SK-N-SH (cell line): ENCODE data around the gene ATXN2. TPM values are rescaled to one million over a fixed set of nuclear protein-coding genes. Genes with fewer than 3 reads are reported as not detected.
A peak's percentile ranks its signal among the peaks of the same experiment; 100 is the strongest.

Source experiments
- CTCF ChIA-PET: fragments of 300-600, 350-600 bp; formaldehyde crosslinking; extraction: SDS; loops from one replicate; lab custom pipeline; 2021; lab: Yijun Ruan, JAX
- POLR2A ChIA-PET: fragments of 350-600 bp; sonication (Branson Sonifier 250); formaldehyde crosslinking; extraction: SDS; loops from one replicate; lab custom pipeline; 2020; ENCODE audit warnings: antibody characterized with exemption, inconsistent platforms; lab: Yijun Ruan, JAX
- DNase-seq: peaks from one replicate; pipeline ENCODE4 v3.0.0; 2012
- H2AFZ ChIP-seq: fragments of 200-600 bp; sonication (generic); 2 replicates; pipeline ENCODE4 v1.8.1; 2016; ENCODE audit warnings: antibody characterized with exemption, mild to moderate bottlenecking, low read depth
- H3F3A ChIP-seq: fragments of 200-600 bp; sonication (generic); replicated peaks from 2 replicates; pipeline ENCODE3; 2016; ENCODE audit warnings: antibody characterized with exemption, mild to moderate bottlenecking; ENCODE audit not compliant: insufficient read depth
- H3K27ac ChIP-seq, 2 experiments: fragments of 200-500 bp in 1 of 2; fragments of 200-600 bp in 1 of 2; sonication (Bioruptor generic) in 1 of 2; sonication (generic), shearing (Covaris generic) in 1 of 2; 2 replicates each; pipeline versions ENCODE4 v1.5.1 to v1.6.1; 2014 to 2016; ENCODE audit warnings: low read depth in 2 of 2, inconsistent platforms in 1 of 2, low read length in 1 of 2, mild to moderate bottlenecking in 1 of 2, mixed read lengths in 1 of 2
- H3K27me3 ChIP-seq: fragments of 200-600 bp; sonication (generic), shearing (Covaris generic); 2 replicates; pipeline ENCODE4 v1.6.1; 2016; ENCODE audit warnings: mixed run types; ENCODE audit not compliant: insufficient read depth
- H3K36me3 ChIP-seq, 2 experiments: fragments of 200-500 bp in 1 of 2; fragments of 200-600 bp in 1 of 2; sonication (Bioruptor generic) in 1 of 2; sonication (generic) in 1 of 2; replicated peaks in 1 of 2; 2 replicates each; pipeline versions ENCODE3 to v1.5.1; 2014 to 2016; ENCODE audit warnings: low read length in 1 of 2, mild to moderate bottlenecking in 1 of 2; ENCODE audit not compliant: insufficient read depth in 2 of 2, control insufficient read depth in 1 of 2
- H3K4me1 ChIP-seq, 2 experiments: fragments of 200-500 bp in 1 of 2; fragments of 200-600 bp in 1 of 2; sonication (Bioruptor generic) in 1 of 2; sonication (generic), shearing (Covaris generic) in 1 of 2; 2 replicates each; pipeline versions ENCODE4 v1.5.1 to v1.6.1; 2014 to 2016; ENCODE audit warnings: low read depth in 1 of 2, low read length in 1 of 2, mixed run types in 1 of 2; ENCODE audit not compliant: insufficient read depth in 2 of 2, control insufficient read depth in 1 of 2
- H3K4me2 ChIP-seq: fragments of 200-600 bp; sonication (generic), shearing (Covaris generic); 2 replicates; pipeline ENCODE4 v1.6.1; 2017; ENCODE audit warnings: mixed run types
- H3K4me3 ChIP-seq, 2 experiments: fragments of 200-500 bp in 1 of 2; fragments of 200-600 bp in 1 of 2; sonication (Bioruptor generic) in 1 of 2; sonication (generic), shearing (Covaris generic) in 1 of 2; 2 replicates each; pipeline versions ENCODE4 v1.5.1 to v1.8.1; 2014 to 2016; ENCODE audit warnings: low read depth in 2 of 2, inconsistent platforms in 1 of 2, low read length in 1 of 2, mild to moderate bottlenecking in 1 of 2, mixed read lengths in 1 of 2, moderate library complexity in 1 of 2
- H3K79me2 ChIP-seq: fragments of 200-600 bp; sonication (generic); 2 replicates; pipeline ENCODE4 v1.8.1; 2017; ENCODE audit warnings: mild to moderate bottlenecking; ENCODE audit not compliant: insufficient read depth
- H3K9ac ChIP-seq: fragments of 200-600 bp; sonication (generic); 2 replicates; pipeline ENCODE4 v1.6.1; 2017; ENCODE audit warnings: mixed run types
- H3K9me2 ChIP-seq: fragments of 200-600 bp; sonication (generic); 2 replicates; pipeline ENCODE4 v1.6.1; 2017; ENCODE audit warnings: mixed run types
- H3K9me3 ChIP-seq: fragments of 200-600 bp; sonication (generic); 2 replicates; pipeline ENCODE4 v1.6.1; 2017; ENCODE audit warnings: mixed run types, mild to moderate bottlenecking, moderate library complexity
- H4K20me1 ChIP-seq: fragments of 200-600 bp; sonication (generic); 2 replicates; pipeline ENCODE4 v1.6.1; 2017; ENCODE audit warnings: mild to moderate bottlenecking, mixed run types; ENCODE audit not compliant: insufficient read depth
- EZH2phosphoT487 ChIP-seq: fragments of 200-600 bp; sonication (generic); IDR thresholded peaks from 2 replicates; pipeline ENCODE4 v1.6.1; 2017; ENCODE audit warnings: low read depth, mixed run types, mild to moderate bottlenecking, antibody characterized with exemption, moderate library complexity, borderline replicate concordance
- FOSL2 ChIP-seq: IDR thresholded peaks from 2 replicates; pipeline ENCODE4 v1.4.0; 2012; ENCODE audit warnings: low read depth, mild to moderate bottlenecking, moderate library complexity, borderline replicate concordance
- FOXJ3 ChIP-seq: sonication (generic); formaldehyde crosslinking; IDR thresholded peaks from 2 replicates; pipeline ENCODE4 v1.5.1; 2020; ENCODE audit warnings: mild to moderate bottlenecking, missing genetic modification reagents
- GATA2 ChIP-seq: sonication (generic); formaldehyde crosslinking; IDR thresholded peaks from 2 replicates; pipeline ENCODE4 v1.5.0; 2020; ENCODE audit warnings: mild to moderate bottlenecking, missing genetic modification reagents
- NFIC ChIP-seq: IDR thresholded peaks from 2 replicates; pipeline ENCODE4 v1.4.0; 2012; ENCODE audit warnings: borderline replicate concordance
- NRF1 ChIP-seq: IDR thresholded peaks from 2 replicates; pipeline ENCODE4 v1.6.1; 2012; ENCODE audit warnings: low read depth, mild to moderate bottlenecking, low read length
- POLR2AphosphoS5 ChIP-seq: IDR thresholded peaks from 2 replicates; pipeline ENCODE4 v1.6.1; 2012; ENCODE audit warnings: low read depth, low read length
- RFX5 ChIP-seq: IDR thresholded peaks from 2 replicates; pipeline ENCODE4 v1.6.1; 2012; ENCODE audit warnings: mild to moderate bottlenecking, improper control_type of control experiment, low read length
- TAF1 ChIP-seq: IDR thresholded peaks from 2 replicates; pipeline ENCODE4 v1.6.1; 2012; ENCODE audit warnings: low read depth, mild to moderate bottlenecking, low read length, moderate library complexity, borderline replicate concordance
- TCF12 ChIP-seq: IDR thresholded peaks from 2 replicates; pipeline ENCODE4 v1.4.0; 2012
- TEAD4 ChIP-seq: IDR thresholded peaks from 2 replicates; pipeline ENCODE4 v1.4.0; 2012; ENCODE audit warnings: mild to moderate bottlenecking, borderline replicate concordance; ENCODE audit not compliant: insufficient read depth
- WGBS: methylation state at CpG from one replicate; pipeline ENCODE4 v1.1.6; 2017; ENCODE audit warnings: low lambda C conversion rate; 5-methylcytosine and 5-hydroxymethylcytosine counted together
- polyA plus RNA-seq, 3 experiments: library from polyadenylated mRNA; depleted of rRNA; stranded (reverse); fragments of >200 nt; gene quantifications; 2 replicates each; pipeline ENCODE4 v1.2.3, GENCODE V29; 2012
- TF ChIP-seq, protein P1 (sequence below): fragments of 200-600 bp; sonication (generic); IDR thresholded peaks from 2 replicates; pipeline ENCODE4 v1.6.1; 2017; ENCODE audit warnings: antibody characterized with exemption, mild to moderate bottlenecking, moderate library complexity
- TF ChIP-seq, protein P2 (sequence below): IDR thresholded peaks from 2 replicates; pipeline ENCODE4 v1.4.0; 2012; ENCODE audit warnings: low read depth
- TF ChIP-seq, protein P3 (sequence below): IDR thresholded peaks from 2 replicates; pipeline ENCODE4; 2012
- TF ChIP-seq, protein P4 (sequence below): fragments of 150-350 bp; IDR thresholded peaks from 2 replicates; pipeline ENCODE4 v1.6.1; 2017; ENCODE audit warnings: antibody characterized with exemption, low read length, low read depth, borderline replicate concordance
- TF ChIP-seq, protein P5 (sequence below): IDR thresholded peaks from 2 replicates; pipeline ENCODE4 v1.4.0; 2012; ENCODE audit warnings: low read depth, borderline replicate concordance
- TF ChIP-seq, protein P6 (sequence below): IDR thresholded peaks from 2 replicates; pipeline ENCODE4 v1.4.0; 2012; ENCODE audit warnings: low read depth, borderline replicate concordance

The ATXN2 gene
- polyA plus RNA-seq, 1 of the 3 experiments (the other 2 are of a cell fraction) = 35.7 TPM

DNA sequence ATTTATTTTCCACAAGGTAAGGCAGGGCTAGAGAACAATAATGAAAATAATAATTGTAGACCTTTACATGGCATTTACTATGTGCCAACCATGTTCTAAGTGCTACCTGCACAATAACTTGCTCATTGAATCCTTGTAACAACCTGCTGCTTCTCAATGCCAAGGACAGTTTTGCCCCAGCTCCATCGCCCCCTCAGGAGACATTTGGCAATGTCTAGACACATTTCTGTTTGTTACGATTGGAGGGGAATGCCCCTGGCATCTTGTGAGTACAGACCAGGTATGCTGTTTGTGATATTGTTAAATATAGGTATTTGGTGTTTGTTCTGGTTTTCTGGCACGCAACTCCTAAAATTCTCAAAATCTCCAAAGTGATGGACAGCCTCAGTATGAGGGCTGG, 8.1 kb upstream of the ATXN2 start:
- Histone ChIP-seq H3F3A (no peaks in the 10 kb centered on the region), H3K9me2 (no peaks in the 10 kb centered on the region), H3K9ac (no peak overlapping the region), H3K9me3 (no peaks in the 10 kb centered on the region), H4K20me1 (no peaks in the 10 kb centered on the region), H3K4me3 (no peak overlapping the region), H3K4me2 (no peak overlapping the region), H3K79me2 (no peaks in the 10 kb centered on the region), H3K27ac (no peak overlapping the region), H3K4me1 (no peaks in the 10 kb centered on the region), H2AFZ (no peak overlapping the region), H3K27me3 (no peaks in the 10 kb centered on the region), H3K36me3 (no peaks in the 10 kb centered on the region)
- CTCF ChIA-PET = interaction anchor here (1.8 kb wide), 1 partner anchor 210 kb away, joined by 5 read pairs; no protein-coding TSS in a partner anchor
- WGBS = 78% methylated on average over 3 of the region's 3 CpGs
- no peak for DNase-seq
- POLR2A ChIA-PET = no interaction called here
- TF ChIP-seq, protein P1, sequence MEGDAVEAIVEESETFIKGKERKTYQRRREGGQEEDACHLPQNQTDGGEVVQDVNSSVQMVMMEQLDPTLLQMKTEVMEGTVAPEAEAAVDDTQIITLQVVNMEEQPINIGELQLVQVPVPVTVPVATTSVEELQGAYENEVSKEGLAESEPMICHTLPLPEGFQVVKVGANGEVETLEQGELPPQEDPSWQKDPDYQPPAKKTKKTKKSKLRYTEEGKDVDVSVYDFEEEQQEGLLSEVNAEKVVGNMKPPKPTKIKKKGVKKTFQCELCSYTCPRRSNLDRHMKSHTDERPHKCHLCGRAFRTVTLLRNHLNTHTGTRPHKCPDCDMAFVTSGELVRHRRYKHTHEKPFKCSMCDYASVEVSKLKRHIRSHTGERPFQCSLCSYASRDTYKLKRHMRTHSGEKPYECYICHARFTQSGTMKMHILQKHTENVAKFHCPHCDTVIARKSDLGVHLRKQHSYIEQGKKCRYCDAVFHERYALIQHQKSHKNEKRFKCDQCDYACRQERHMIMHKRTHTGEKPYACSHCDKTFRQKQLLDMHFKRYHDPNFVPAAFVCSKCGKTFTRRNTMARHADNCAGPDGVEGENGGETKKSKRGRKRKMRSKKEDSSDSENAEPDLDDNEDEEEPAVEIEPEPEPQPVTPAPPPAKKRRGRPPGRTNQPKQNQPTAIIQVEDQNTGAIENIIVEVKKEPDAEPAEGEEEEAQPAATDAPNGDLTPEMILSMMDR = peak; percentile 11; the same call in 1 of the 2 replicates
- TF ChIP-seq, protein P2, sequence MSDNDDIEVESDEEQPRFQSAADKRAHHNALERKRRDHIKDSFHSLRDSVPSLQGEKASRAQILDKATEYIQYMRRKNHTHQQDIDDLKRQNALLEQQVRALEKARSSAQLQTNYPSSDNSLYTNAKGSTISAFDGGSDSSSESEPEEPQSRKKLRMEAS = no peak

DNA sequence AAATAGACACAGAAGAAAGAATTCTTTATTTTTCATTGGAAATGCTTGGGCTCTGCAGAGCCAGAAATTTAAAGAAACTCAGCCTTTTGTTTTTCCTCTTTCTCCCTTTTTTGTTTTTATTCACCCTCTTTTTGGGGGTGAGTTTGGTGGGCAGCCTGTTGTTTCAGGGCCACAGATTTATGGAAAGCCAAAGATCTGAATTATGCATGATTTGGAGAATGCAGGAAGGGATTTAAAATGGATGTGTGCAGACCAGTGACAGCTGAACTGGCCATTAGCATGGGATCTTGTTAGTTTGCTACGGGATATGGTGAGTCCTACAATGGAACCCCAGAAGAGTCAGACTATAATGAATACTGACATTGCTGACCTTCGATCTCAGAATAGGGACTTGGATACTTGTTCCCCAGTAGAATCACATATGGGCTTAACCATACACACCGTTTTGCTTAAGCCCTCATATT, 7.7 kb upstream of the ATXN2 start:
- no peaks in the 10 kb centered on the region for H4K20me1 ChIP-seq
- H3K36me3 ChIP-seq = no peaks in the 10 kb centered on the region
- H3K27ac ChIP-seq = no peak overlapping the region
- no peaks in the 10 kb centered on the region for H3K79me2 ChIP-seq
- no peak overlapping the region for H3K4me3 ChIP-seq
- POLR2A ChIA-PET = no interaction called here
- H3K9me3 ChIP-seq = no peaks in the 10 kb centered on the region
- H2AFZ ChIP-seq = no peak overlapping the region
- H3F3A ChIP-seq = no peaks in the 10 kb centered on the region
- H3K9me2 ChIP-seq = no peaks in the 10 kb centered on the region
- CTCF ChIA-PET = interaction anchor here (1.8 kb wide), 1 partner anchor 210 kb away, joined by 5 read pairs; no protein-coding TSS in a partner anchor
- no peak overlapping the region for H3K9ac ChIP-seq
- WGBS = 82% methylated on average over 3 of the region's 3 CpGs
- H3K27me3 ChIP-seq = no peaks in the 10 kb centered on the region
- no peak overlapping the region for H3K4me2 ChIP-seq
- DNase-seq = no peak
- no peaks in the 10 kb centered on the region for H3K4me1 ChIP-seq
- TF ChIP-seq GATA2 (CRISPR knock-in tag) = no peak
- no peak for TF ChIP-seq NRF1
- TF ChIP-seq TAF1 = no peak
- TF ChIP-seq TEAD4 = no peak
- TF ChIP-seq, protein P3, sequence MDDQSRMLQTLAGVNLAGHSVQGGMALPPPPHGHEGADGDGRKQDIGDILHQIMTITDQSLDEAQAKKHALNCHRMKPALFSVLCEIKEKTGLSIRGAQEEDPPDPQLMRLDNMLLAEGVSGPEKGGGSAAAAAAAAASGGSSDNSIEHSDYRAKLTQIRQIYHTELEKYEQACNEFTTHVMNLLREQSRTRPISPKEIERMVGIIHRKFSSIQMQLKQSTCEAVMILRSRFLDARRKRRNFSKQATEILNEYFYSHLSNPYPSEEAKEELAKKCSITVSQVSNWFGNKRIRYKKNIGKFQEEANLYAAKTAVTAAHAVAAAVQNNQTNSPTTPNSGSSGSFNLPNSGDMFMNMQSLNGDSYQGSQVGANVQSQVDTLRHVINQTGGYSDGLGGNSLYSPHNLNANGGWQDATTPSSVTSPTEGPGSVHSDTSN = no peak
- no peak for TF ChIP-seq EZH2phosphoT487
- TF ChIP-seq RFX5 = no peak
- TF ChIP-seq POLR2AphosphoS5 = no peak
- no peak for TF ChIP-seq TCF12
- no peak for TF ChIP-seq NFIC
- TF ChIP-seq, protein P4, sequence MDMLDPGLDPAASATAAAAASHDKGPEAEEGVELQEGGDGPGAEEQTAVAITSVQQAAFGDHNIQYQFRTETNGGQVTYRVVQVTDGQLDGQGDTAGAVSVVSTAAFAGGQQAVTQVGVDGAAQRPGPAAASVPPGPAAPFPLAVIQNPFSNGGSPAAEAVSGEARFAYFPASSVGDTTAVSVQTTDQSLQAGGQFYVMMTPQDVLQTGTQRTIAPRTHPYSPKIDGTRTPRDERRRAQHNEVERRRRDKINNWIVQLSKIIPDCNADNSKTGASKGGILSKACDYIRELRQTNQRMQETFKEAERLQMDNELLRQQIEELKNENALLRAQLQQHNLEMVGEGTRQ = no peak
- TF ChIP-seq, protein P5, sequence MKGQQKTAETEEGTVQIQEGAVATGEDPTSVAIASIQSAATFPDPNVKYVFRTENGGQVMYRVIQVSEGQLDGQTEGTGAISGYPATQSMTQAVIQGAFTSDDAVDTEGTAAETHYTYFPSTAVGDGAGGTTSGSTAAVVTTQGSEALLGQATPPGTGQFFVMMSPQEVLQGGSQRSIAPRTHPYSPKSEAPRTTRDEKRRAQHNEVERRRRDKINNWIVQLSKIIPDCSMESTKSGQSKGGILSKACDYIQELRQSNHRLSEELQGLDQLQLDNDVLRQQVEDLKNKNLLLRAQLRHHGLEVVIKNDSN = no peak
- no peak for TF ChIP-seq FOSL2
- TF ChIP-seq, protein P6, sequence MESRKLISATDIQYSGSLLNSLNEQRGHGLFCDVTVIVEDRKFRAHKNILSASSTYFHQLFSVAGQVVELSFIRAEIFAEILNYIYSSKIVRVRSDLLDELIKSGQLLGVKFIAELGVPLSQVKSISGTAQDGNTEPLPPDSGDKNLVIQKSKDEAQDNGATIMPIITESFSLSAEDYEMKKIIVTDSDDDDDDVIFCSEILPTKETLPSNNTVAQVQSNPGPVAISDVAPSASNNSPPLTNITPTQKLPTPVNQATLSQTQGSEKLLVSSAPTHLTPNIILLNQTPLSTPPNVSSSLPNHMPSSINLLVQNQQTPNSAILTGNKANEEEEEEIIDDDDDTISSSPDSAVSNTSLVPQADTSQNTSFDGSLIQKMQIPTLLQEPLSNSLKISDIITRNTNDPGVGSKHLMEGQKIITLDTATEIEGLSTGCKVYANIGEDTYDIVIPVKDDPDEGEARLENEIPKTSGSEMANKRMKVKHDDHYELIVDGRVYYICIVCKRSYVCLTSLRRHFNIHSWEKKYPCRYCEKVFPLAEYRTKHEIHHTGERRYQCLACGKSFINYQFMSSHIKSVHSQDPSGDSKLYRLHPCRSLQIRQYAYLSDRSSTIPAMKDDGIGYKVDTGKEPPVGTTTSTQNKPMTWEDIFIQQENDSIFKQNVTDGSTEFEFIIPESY = no peak
- no peak for TF ChIP-seq FOXJ3 (CRISPR knock-in tag)
- TF ChIP-seq, protein P2 = no peak
